Astrocyte of the cerebellum (primary cell): ENCODE measurements around the gene PDZD4.

Experiments
- DNase-seq: peaks from one replicate; pipeline ENCODE4 v3.0.0-alpha.2; 2011; ENCODE audit warnings: low read depth
- H3K4me3 ChIP-seq: 2 replicates; pipeline ENCODE4 v1.5.1; 2011; ENCODE audit warnings: mild to moderate bottlenecking, low read depth, low read length, moderate library complexity
- in situ Hi-C: cut with HindIII; loops from 2 replicates; pipeline ENCODE4 v1.10.0; 2017; ENCODE audit warnings: low sequenced_read_pairs
- TF ChIP-seq, protein P1 (sequence below): IDR thresholded peaks from 2 replicates; pipeline ENCODE4 v1.5.1; 2012; ENCODE audit warnings: low read length, low read depth, moderate library complexity, mild to moderate bottlenecking; ENCODE audit errors: missing control alignments

Gene PDZD4

DNA sequence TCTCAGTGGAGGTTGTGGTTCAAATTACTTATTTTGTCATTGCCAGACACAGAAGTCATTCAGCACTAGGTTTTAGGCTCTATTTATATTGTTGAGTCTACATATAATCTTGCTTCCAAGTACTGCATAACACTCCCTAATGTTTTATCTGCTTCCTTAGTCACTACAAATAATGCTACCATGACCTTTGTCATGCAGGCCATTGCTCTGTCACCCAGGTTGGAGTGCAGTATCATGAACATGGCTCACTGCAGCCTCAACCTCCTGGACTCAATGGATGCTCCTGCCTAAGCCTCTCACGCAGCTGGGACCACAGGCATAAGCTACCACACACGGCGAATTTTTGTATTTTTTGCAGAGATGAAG lies 23.5 kb upstream of the PDZD4 start:
- H3K4me3 ChIP-seq = no peak overlapping the region
- TF ChIP-seq, protein P1, sequence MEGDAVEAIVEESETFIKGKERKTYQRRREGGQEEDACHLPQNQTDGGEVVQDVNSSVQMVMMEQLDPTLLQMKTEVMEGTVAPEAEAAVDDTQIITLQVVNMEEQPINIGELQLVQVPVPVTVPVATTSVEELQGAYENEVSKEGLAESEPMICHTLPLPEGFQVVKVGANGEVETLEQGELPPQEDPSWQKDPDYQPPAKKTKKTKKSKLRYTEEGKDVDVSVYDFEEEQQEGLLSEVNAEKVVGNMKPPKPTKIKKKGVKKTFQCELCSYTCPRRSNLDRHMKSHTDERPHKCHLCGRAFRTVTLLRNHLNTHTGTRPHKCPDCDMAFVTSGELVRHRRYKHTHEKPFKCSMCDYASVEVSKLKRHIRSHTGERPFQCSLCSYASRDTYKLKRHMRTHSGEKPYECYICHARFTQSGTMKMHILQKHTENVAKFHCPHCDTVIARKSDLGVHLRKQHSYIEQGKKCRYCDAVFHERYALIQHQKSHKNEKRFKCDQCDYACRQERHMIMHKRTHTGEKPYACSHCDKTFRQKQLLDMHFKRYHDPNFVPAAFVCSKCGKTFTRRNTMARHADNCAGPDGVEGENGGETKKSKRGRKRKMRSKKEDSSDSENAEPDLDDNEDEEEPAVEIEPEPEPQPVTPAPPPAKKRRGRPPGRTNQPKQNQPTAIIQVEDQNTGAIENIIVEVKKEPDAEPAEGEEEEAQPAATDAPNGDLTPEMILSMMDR = no peak
- DNase-seq = no peak
- in situ Hi-C loops = no loop called here

DNA sequence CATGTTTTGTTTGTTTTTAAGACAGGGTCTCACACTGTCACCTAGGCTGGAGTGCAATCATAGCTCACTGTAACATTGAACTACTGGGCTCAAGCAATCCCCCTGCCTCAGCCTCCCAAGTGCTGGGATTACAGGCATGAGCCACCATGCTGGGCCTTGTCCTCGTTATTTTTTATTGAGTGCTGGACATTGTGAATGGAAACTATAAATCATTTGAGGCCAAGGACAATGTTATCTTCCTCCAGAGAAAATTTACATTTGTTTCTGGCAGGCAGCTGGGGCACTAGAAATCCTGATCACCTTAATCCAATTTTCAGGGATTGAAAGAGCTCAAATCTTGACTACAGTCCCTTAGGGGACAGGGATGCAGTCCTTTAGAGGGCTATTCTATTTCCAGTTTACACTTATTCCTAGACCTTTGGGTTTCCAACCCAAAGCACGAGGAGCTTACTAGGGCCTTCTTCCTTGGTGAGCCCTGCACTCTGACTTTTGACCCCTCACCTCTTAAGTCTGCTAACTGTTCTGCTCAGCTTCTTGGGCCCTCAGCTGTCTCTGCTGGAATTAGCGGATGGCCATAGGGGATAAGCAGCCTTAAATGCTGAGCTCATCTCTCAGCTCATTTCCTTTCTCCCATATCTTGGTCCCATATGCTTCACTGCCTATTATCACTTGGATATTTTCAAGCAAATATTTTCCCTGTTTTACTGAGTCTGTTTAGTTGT lies 23.0 kb upstream of the PDZD4 start:
- TF ChIP-seq, protein P1 = no peak
- in situ Hi-C loops = no loop called here
- no peak for DNase-seq
- no peak overlapping the region for H3K4me3 ChIP-seq

DNA sequence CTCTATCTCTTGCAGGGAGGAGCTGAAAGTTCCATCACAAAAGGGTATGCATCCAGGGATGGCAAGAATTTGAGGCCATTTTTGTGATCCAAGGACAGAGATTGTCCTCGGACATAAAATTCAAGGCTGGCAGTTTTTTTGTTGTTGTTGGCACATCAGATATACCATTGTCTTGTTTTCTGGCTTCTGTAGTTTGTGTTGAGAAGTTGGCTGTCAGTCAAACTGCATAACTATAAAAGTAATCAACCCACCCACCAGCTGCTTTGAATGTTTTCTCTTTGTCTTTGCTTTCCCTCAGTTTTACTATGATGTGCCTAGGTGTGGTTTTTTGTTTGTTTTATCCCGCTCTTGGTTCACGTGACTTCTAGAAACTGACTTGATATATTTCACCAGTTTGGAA lies 21.6 kb upstream of the PDZD4 start:
- in situ Hi-C loops = no loop called here
- TF ChIP-seq, protein P1 = no peak
- H3K4me3 ChIP-seq = no peak overlapping the region
- DNase-seq = no peak

DNA sequence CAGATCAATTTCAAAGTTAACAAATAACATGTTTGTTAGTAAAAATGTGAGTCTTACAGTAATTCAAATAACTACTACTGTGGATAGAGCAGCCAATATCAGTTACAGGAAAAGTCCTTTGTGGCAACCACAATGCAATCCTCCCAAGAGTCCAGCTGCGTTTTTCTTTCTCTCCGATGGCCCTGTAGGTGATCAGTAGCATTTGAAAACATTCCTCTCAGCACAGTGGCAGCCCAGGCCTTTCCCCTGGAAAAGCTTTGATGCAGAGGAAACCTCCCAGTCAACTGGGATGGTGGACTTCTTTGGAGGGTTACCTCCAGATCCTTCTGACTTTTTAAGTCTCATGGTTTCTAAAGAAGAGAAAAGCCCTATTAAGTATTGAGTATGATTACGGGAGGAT lies 18.0 kb upstream of the PDZD4 start:
- in situ Hi-C loops = no loop called here
- DNase-seq = no peak
- TF ChIP-seq, protein P1 = no peak
- H3K4me3 ChIP-seq = no peak overlapping the region

DNA sequence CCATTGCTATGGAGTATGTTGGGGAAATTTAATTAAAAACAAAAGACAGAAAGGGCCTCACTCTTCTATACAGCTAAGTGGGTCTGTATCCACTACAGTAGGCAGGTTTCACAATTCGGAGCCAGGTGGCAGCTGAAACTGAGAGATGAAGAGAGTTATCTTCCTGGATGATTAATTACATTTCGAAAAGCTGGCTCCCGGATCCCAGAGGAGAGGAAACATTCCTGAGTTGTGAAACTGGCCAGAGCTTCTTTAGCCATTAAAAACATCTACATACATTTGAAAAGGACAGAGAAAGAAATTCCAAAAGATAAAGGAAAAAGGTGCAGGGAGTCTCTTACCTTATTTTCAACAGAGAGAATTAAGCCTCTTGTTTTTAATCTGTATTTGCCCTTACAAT lies 15.5 kb upstream of the PDZD4 start:
- TF ChIP-seq, protein P1 = no peak
- no peak for DNase-seq
- no peak overlapping the region for H3K4me3 ChIP-seq
- in situ Hi-C loops = no loop called here

DNA sequence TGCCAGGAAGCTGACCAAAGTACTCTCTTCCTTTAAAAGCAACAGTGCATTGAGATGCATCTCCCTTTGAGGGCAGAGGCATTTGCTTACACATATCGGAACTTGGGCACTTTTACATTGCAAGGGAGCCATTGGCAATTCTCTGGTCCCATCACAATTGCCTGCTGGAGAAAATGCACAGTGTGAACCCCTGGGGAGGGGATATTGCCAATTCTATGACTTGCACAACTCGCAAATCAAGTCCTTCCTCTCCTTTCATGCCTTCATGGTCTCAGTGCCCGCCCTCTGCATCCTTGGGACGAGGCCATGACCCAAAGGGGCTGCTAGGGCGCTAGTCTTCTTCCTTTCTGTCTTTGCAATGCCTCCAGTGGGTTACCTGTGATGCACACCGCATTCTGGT lies 14.9 kb upstream of the PDZD4 start:
- in situ Hi-C loops = no loop called here
- H3K4me3 ChIP-seq = no peak overlapping the region
- TF ChIP-seq, protein P1 = no peak
- DNase-seq = no peak

DNA sequence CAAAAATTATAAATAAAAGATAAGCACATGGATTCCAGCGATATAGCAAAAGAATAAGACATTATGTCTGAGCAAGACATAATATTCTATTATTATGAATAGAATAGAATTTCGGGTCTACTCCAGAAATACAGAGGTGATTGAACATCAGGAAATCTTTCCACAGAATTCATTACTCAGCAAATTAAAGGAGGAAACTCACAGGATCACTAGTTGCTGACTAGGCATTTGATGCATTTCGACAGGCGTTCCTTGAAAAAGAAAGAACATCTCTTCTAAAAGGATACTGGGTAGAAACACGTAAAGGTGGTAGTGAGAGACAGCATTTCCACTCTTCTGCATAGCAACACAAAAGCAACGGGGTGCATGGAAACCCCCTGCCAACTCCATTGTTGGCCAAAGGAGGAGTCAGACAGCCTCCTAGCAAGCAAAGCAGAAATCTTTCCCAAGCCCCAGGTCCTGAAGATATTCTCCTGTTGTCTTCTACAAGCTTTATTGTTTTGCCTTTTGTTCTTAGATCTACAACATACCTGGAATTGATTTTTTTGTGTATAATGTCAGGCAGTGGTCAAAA lies 14.3 kb upstream of the PDZD4 start:
- in situ Hi-C loops = no loop called here
- DNase-seq = no peak
- H3K4me3 ChIP-seq = no peak overlapping the region
- TF ChIP-seq, protein P1 = no peak
